ENCODE results near the gene CACNG6.

GRCh38 chr19:54010474-54010873 lies 19.0 kb downstream of the CACNG6 start:
- TF ChIP-seq, protein P1, sequence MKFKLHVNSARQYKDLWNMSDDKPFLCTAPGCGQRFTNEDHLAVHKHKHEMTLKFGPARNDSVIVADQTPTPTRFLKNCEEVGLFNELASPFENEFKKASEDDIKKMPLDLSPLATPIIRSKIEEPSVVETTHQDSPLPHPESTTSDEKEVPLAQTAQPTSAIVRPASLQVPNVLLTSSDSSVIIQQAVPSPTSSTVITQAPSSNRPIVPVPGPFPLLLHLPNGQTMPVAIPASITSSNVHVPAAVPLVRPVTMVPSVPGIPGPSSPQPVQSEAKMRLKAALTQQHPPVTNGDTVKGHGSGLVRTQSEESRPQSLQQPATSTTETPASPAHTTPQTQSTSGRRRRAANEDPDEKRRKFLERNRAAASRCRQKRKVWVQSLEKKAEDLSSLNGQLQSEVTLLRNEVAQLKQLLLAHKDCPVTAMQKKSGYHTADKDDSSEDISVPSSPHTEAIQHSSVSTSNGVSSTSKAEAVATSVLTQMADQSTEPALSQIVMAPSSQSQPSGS (CRISPR knock-in tag; IDR thresholded peaks at IDR 0.05; ENCODE audit: borderline replicate concordance, low read depth), result no peak
- TF ChIP-seq, protein P2, sequence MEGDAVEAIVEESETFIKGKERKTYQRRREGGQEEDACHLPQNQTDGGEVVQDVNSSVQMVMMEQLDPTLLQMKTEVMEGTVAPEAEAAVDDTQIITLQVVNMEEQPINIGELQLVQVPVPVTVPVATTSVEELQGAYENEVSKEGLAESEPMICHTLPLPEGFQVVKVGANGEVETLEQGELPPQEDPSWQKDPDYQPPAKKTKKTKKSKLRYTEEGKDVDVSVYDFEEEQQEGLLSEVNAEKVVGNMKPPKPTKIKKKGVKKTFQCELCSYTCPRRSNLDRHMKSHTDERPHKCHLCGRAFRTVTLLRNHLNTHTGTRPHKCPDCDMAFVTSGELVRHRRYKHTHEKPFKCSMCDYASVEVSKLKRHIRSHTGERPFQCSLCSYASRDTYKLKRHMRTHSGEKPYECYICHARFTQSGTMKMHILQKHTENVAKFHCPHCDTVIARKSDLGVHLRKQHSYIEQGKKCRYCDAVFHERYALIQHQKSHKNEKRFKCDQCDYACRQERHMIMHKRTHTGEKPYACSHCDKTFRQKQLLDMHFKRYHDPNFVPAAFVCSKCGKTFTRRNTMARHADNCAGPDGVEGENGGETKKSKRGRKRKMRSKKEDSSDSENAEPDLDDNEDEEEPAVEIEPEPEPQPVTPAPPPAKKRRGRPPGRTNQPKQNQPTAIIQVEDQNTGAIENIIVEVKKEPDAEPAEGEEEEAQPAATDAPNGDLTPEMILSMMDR (IDR thresholded peaks at IDR 0.05), result no peak
- TF ChIP-seq, protein P3, sequence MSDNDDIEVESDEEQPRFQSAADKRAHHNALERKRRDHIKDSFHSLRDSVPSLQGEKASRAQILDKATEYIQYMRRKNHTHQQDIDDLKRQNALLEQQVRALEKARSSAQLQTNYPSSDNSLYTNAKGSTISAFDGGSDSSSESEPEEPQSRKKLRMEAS (CRISPR knock-in tag; IDR thresholded peaks at IDR 0.05), result no peak
